Smooth muscle cell (in vitro differentiated cells): ENCODE measurements around the gene TOPBP1. TPM values are rescaled to one million over a fixed set of nuclear protein-coding genes. Genes with fewer than 3 reads are reported as not detected.
A peak's percentile ranks its signal among the peaks of the same experiment; 100 is the strongest.

Experiments
- DNase-seq: peaks from one replicate; lab custom pipeline; 2025; ENCODE audit not compliant: unreplicated experiment; lab: John Stamatoyannopoulos, UW
- H2AFZ ChIP-seq: fragments of 200-600 bp; sonication (generic); 2 replicates; pipeline ENCODE4 v1.6.0; 2016; ENCODE audit warnings: antibody characterized with exemption, low read depth, mild to moderate bottlenecking
- H3F3A ChIP-seq: fragments of 200-600 bp; sonication (generic); 2 replicates; pipeline ENCODE4 v1.6.0; 2017; ENCODE audit warnings: antibody characterized with exemption, low read depth
- H3K27ac ChIP-seq: fragments of 200-600 bp; sonication (generic); 2 replicates; pipeline ENCODE4 v1.5.1; 2016; ENCODE audit warnings: low read depth, mild to moderate bottlenecking
- H3K27me3 ChIP-seq: fragments of 200-600 bp; sonication (generic); 2 replicates; pipeline ENCODE4 v1.6.1; 2016; ENCODE audit warnings: low read depth, mild to moderate bottlenecking
- H3K36me3 ChIP-seq: fragments of 200-600 bp; sonication (generic); 2 replicates; pipeline ENCODE4 v1.5.1; 2016; ENCODE audit warnings: low read depth
- H3K4me1 ChIP-seq: fragments of 200-600 bp; sonication (generic); 2 replicates; pipeline ENCODE4 v1.5.1; 2016; ENCODE audit warnings: low read depth
- H3K4me2 ChIP-seq: fragments of 200-600 bp; sonication (generic); 2 replicates; pipeline ENCODE4 v1.6.0; 2016; ENCODE audit warnings: mild to moderate bottlenecking
- H3K4me3 ChIP-seq: fragments of 200-600 bp; sonication (generic); 2 replicates; pipeline ENCODE4 v1.5.1; 2016; ENCODE audit warnings: mild to moderate bottlenecking
- H3K79me2 ChIP-seq: fragments of 200-600 bp; sonication (generic); 2 replicates; pipeline ENCODE4 v1.6.0; 2016; ENCODE audit warnings: low read depth, mild to moderate bottlenecking
- H3K9ac ChIP-seq: fragments of 200-600 bp; sonication (generic); 2 replicates; pipeline ENCODE4 v1.6.0; 2016; ENCODE audit warnings: low read depth
- H3K9me3 ChIP-seq: fragments of 200-600 bp; sonication (generic); replicated peaks from 2 replicates; pipeline ENCODE4 v1.5.1; 2016; ENCODE audit warnings: low read depth
- H4K20me1 ChIP-seq: fragments of 200-600 bp; sonication (generic); 2 replicates; pipeline ENCODE4 v1.6.0; 2016; ENCODE audit warnings: low read depth
- CTCF ChIP-seq: fragments of 200-600 bp; sonication (generic); IDR thresholded peaks from 2 replicates; pipeline ENCODE4 v1.5.1; 2017; ENCODE audit warnings: borderline replicate concordance, mild to moderate bottlenecking, antibody characterized with exemption; ENCODE audit not compliant: insufficient read depth, poor library complexity, severe bottlenecking
- WGBS: methylation state at CpG from one replicate; pipeline ENCODE4 v1.1.7; 2016; ENCODE audit warnings: low lambda C conversion rate; 5-methylcytosine and 5-hydroxymethylcytosine counted together
- polyA plus RNA-seq: library from polyadenylated mRNA; unstranded; fragments of >200 nt; fragmentation: Nextera tagmentation; extraction: Ambion mirVana; gene quantifications from 2 replicates; pipeline ENCODE4 v1.2.1, GENCODE V29; 2016
- total RNA-seq: library from RNA; depleted of rRNA; stranded (reverse); fragments of >200 nt; gene quantifications from 2 replicates; pipeline ENCODE4 v1.2.3, GENCODE V29; 2014

Gene TOPBP1
- total RNA-seq (27.5 and 43.1 TPM in 2 replicates), polyA plus RNA-seq (8.3 and 8.4 TPM in 2 replicates)

- peaks cover 8% of the 10 kb centered on the region for H3K36me3 ChIP-seq
- H3K4me3 ChIP-seq, result peak within 1 kb of the TSS; percentile 88
- H3K9me3 ChIP-seq, result no peaks in the 10 kb centered on the region
- TF ChIP-seq CTCF, result no peak
- H3K9ac ChIP-seq, result peak within 1 kb of the TSS; percentile 89
- peak within 1 kb of the TSS; percentile 99 for H3K4me2 ChIP-seq
- no peaks in the 10 kb centered on the region for H3F3A ChIP-seq
- WGBS, result under 1% methylated on average over 44 of the region's 58 CpGs
- H3K79me2 ChIP-seq, result peaks cover 52% of the 10 kb centered on the region
- H4K20me1 ChIP-seq, result no peaks in the 10 kb centered on the region
- peak; percentile 22 for DNase-seq
- H3K4me1 ChIP-seq, result peaks cover 24% of the 10 kb centered on the region
- H2AFZ ChIP-seq, result peak within 1 kb of the TSS; percentile 91
- no peaks in the 10 kb centered on the region for H3K27me3 ChIP-seq
- peak within 1 kb of the TSS; percentile 69 for H3K27ac ChIP-seq
Measured at GRCh38 chr3:133661454-133662277, at the start of gene TOPBP1. TSS of gene TOPBP1 (minus strand) at chr3:133661941. CDS start at chr3:133661127, 814 bp downstream.

GRCh38 chr3:133711013-133711412 lies 49.3 kb upstream of the TOPBP1 start:
- H3K9ac ChIP-seq, result no peak overlapping the region
- H2AFZ ChIP-seq, result no peak overlapping the region
- H3K79me2 ChIP-seq, result no peaks in the 10 kb centered on the region
- peaks cover 8% of the 10 kb centered on the region for H3K27me3 ChIP-seq
- no peak for TF ChIP-seq CTCF
- H3K4me3 ChIP-seq, result no peak overlapping the region
- H4K20me1 ChIP-seq, result no peaks in the 10 kb centered on the region
- H3K36me3 ChIP-seq, result no peaks in the 10 kb centered on the region
- H3K9me3 ChIP-seq, result no peaks in the 10 kb centered on the region
- no peak overlapping the region for H3K4me2 ChIP-seq
- H3F3A ChIP-seq, result no peaks in the 10 kb centered on the region
- H3K4me1 ChIP-seq, result no peaks in the 10 kb centered on the region
- 86% methylated on average over 4 of the region's 4 CpGs for WGBS
- H3K27ac ChIP-seq, result no peak overlapping the region
- DNase-seq, result no peak

GRCh38 chr3:133709139-133709750 lies 47.5 kb upstream of the TOPBP1 start:
- H3K27ac ChIP-seq, result no peak overlapping the region
- no peak overlapping the region for H3K4me2 ChIP-seq
- DNase-seq, result no peak
- H3K4me1 ChIP-seq, result no peaks in the 10 kb centered on the region
- H3K4me3 ChIP-seq, result no peak overlapping the region
- no peaks in the 10 kb centered on the region for H3F3A ChIP-seq
- WGBS, result 90% methylated on average over 3 of the region's 3 CpGs
- no peak overlapping the region for H3K9ac ChIP-seq
- H2AFZ ChIP-seq, result no peak overlapping the region
- H3K9me3 ChIP-seq, result no peaks in the 10 kb centered on the region
- no peak for TF ChIP-seq CTCF
- H4K20me1 ChIP-seq, result no peaks in the 10 kb centered on the region
- peaks cover 8% of the 10 kb centered on the region for H3K27me3 ChIP-seq
- no peaks in the 10 kb centered on the region for H3K36me3 ChIP-seq
- no peaks in the 10 kb centered on the region for H3K79me2 ChIP-seq
